Measurements from ENCODE around the gene ITPR1.

The ITPR1 gene

DNA sequence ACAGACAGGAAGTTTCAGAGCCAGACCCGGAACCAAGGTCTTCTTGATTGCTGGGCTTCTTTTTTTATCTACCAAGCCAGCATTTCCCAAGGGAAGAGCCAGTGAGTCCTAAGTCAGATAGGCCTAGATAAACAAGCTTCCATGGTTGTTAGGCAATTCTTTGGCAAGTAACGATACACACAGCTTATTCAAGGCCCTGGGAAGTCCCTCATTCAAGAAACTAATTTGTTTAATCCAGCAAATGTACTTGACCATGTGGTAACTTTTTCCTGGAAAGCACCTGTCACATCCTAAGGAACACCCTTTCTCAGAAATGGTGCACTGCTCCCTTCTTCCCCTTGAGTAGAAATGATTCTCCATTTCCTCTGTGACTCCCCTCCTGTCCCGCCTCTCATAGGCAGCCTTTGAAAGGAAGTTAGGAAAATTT is 209.9 kb downstream of the ITPR1 start:
- Histone ChIP-seq H3K27ac (ENCODE audit: extremely low read depth, low read depth, low read length) (no peak overlapping the region), H3K4me3 (ENCODE audit: low read depth, low read length) (no peak overlapping the region), H3K4me1 (ENCODE audit: control insufficient read depth, insufficient read depth, low read length) (no peaks in the 10 kb centered on the region), H3K36me3 (ENCODE audit: control insufficient read depth in 2 of 2, insufficient read depth in 1 of 2, low read length in 2 of 2) (peaks cover 0 to 54% of the 10 kb centered on the region in 2 experiments; a peak in 1 of 3 replicates), H3K9me3 (ENCODE audit: control insufficient read depth, insufficient read depth, low read depth, low read length) (no peaks in the 10 kb centered on the region)
- TF ChIP-seq KLF16 (tag by site-specific recombination; IDR thresholded peaks at IDR 0.05) = no peak
- no peak for TF ChIP-seq ZNF510 (tag by site-specific recombination; IDR thresholded peaks at IDR 0.05; ENCODE audit: insufficient replicate concordance)
- no peak for TF ChIP-seq ZNF629 (tag by site-specific recombination; IDR thresholded peaks at IDR 0.05)
- no peak for TF ChIP-seq ZNF184 (tag by site-specific recombination; IDR thresholded peaks at IDR 0.05)
- no peak for TF ChIP-seq ZNF626 (tag by site-specific recombination; IDR thresholded peaks at IDR 0.05)
- no peak for TF ChIP-seq ZNF2 (tag by site-specific recombination; IDR thresholded peaks at IDR 0.05)
- TF ChIP-seq EGR2 (tag by site-specific recombination; IDR thresholded peaks at IDR 0.05; ENCODE audit: low read depth) = no peak
- TF ChIP-seq GLIS1 (tag by site-specific recombination; IDR thresholded peaks at IDR 0.05) = no peak
- no peak for TF ChIP-seq SCRT1 (tag by site-specific recombination; IDR thresholded peaks at IDR 0.05; ENCODE audit: borderline replicate concordance)
- TF ChIP-seq ZNF221 (tag by site-specific recombination; IDR thresholded peaks at IDR 0.05; ENCODE audit: borderline replicate concordance) = no peak
- TF ChIP-seq YY1 (tag by site-specific recombination; IDR thresholded peaks at IDR 0.05) = no peak
- no peak for TF ChIP-seq ZNF155 (tag by site-specific recombination; IDR thresholded peaks at IDR 0.05)
- TF ChIP-seq, protein P1, sequence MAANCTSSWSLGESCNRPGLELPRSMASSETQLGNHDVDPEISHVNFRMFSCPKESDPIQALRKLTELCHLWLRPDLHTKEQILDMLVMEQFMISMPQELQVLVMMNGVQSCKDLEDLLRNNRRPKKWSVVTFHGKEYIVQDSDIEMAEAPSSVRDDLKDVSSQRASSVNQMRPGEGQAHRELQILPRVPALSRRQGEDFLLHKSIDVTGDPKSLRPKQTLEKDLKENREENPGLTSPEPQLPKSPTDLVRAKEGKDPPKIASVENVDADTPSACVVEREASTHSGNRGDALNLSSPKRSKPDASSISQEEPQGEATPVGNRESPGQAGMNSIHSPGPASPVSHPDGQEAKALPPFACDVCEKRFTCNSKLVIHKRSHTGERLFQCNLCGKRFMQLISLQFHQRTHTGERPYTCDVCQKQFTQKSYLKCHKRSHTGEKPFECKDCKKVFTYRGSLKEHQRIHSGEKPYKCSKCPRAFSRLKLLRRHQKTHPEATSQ (tag by site-specific recombination; IDR thresholded peaks at IDR 0.05) = no peak
- TF ChIP-seq MYNN (tag by site-specific recombination; IDR thresholded peaks at IDR 0.05; ENCODE audit: borderline replicate concordance) = no peak
- no peak for TF ChIP-seq ZNF837 (tag by site-specific recombination; IDR thresholded peaks at IDR 0.05)
- CTCF ChIA-PET = interaction anchor here (1.3 to 1.7 kb wide), 2 partner anchors 8 to 353 kb away, joined by 3 to 12 read pairs; no protein-coding TSS in a partner anchor
- POLR2A ChIA-PET = no interaction called here

DNA sequence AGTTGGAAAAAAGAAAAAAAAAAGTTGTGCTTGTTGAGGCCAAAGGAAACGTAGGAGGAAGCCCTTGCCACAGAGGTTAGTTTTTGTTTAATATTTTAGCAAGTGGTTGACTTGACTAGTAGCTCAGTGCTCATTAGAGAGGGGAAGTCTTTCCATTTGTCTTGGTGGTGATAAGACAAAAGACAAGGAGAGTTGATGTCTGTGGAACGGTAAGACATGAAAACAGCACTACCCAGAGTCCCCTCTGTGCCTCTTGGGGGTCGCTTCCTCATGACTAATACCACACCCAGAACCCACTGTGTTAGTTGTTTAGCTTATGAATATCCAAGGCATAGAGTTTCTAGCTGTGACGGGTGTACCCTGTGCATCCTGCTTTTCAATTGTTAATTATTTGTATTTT is 211.4 kb downstream of the ITPR1 start:
- Histone ChIP-seq H3K4me3 (ENCODE audit: low read depth, low read length) (no peak overlapping the region), H3K36me3 (ENCODE audit: control insufficient read depth in 2 of 2, insufficient read depth in 1 of 2, low read length in 2 of 2) (peaks cover 0 to 53% of the 10 kb centered on the region in 2 experiments; a peak in 1 of 3 replicates), H3K9me3 (ENCODE audit: control insufficient read depth, insufficient read depth, low read depth, low read length) (no peaks in the 10 kb centered on the region), H3K4me1 (ENCODE audit: control insufficient read depth, insufficient read depth, low read length) (no peaks in the 10 kb centered on the region), H3K27ac (ENCODE audit: extremely low read depth, low read depth, low read length) (no peak overlapping the region)
- CTCF ChIA-PET = interaction anchor here (0.5 kb wide), 1 partner anchor 34 kb away, joined by 3 read pairs; no protein-coding TSS in a partner anchor
- POLR2A ChIA-PET = no interaction called here
- TF ChIP-seq ZSCAN23 (tag by site-specific recombination; IDR thresholded peaks at IDR 0.05) (no peak), HOXA7 (CRISPR knock-in tag; IDR thresholded peaks at IDR 0.05; ENCODE audit: borderline replicate concordance) (no peak), ZNF777 (tag by site-specific recombination; IDR thresholded peaks at IDR 0.05; ENCODE audit: borderline replicate concordance) (no peak), ZNF114 (tag by site-specific recombination; IDR thresholded peaks at IDR 0.05) (no peak), ZNF146 (tag by site-specific recombination; IDR thresholded peaks at IDR 0.05) (no peak), HOXC10 (CRISPR knock-in tag; IDR thresholded peaks at IDR 0.05) (no peak)

DNA sequence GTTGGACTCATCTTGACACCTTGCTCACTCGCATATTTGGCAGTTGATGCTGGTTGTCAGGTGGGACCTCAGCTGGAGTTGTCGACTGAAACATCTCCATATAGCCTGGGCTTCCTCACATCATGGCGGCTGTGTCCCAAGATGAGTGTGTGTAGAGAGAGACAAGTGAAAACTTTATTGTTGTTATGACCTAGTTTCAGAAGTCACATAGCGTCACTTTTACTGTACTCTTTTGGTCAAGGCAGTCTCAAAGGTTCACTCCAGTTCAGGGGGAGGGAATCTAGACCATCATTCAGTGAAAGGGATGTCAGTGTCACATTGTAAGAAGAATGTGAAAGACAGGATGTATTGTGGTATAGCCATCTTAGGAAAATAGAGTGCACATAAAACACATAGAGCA is 214.2 kb downstream of the ITPR1 start:
- no peak overlapping the region for H3K27ac ChIP-seq (ENCODE audit: extremely low read depth, low read depth, low read length)
- H3K9me3 ChIP-seq (ENCODE audit: control insufficient read depth, insufficient read depth, low read depth, low read length) = no peaks in the 10 kb centered on the region
- POLR2A ChIA-PET = no interaction called here
- H3K4me3 ChIP-seq (ENCODE audit: low read depth, low read length) = no peak overlapping the region
- CTCF ChIA-PET = no interaction called here
- H3K36me3 ChIP-seq (ENCODE audit: control insufficient read depth in 2 of 2, insufficient read depth in 1 of 2, low read length in 2 of 2) = peaks cover 0 to 42% of the 10 kb centered on the region in 2 experiments; a peak in 1 of 3 replicates
- H3K4me1 ChIP-seq (ENCODE audit: control insufficient read depth, insufficient read depth, low read length) = no peaks in the 10 kb centered on the region
- TF ChIP-seq KLF16 (tag by site-specific recombination; IDR thresholded peaks at IDR 0.05) (no peak), EGR2 (tag by site-specific recombination; IDR thresholded peaks at IDR 0.05; ENCODE audit: low read depth) (no peak), ZNF530 (tag by site-specific recombination; IDR thresholded peaks at IDR 0.05; ENCODE audit: low read depth) (no peak), ZNF830 (tag by site-specific recombination; IDR thresholded peaks at IDR 0.05; ENCODE audit: low read depth) (no peak), ZXDB (tag by site-specific recombination; IDR thresholded peaks at IDR 0.05) (no peak), ZNF423 (tag by site-specific recombination; IDR thresholded peaks at IDR 0.05) (no peak), ZBTB48 (tag by site-specific recombination; IDR thresholded peaks at IDR 0.05) (no peak), YY2 (tag by site-specific recombination; IDR thresholded peaks at IDR 0.05) (no peak), ZNF558 (tag by site-specific recombination; IDR thresholded peaks at IDR 0.05) (no peak), ZNF843 (tag by site-specific recombination; IDR thresholded peaks at IDR 0.05) (no peak), ZNF544 (tag by site-specific recombination; IDR thresholded peaks at IDR 0.05) (no peak), BCL11B (tag by site-specific recombination; IDR thresholded peaks at IDR 0.05; ENCODE audit: low read depth) (no peak), ZNF311 (tag by site-specific recombination; IDR thresholded peaks at IDR 0.05; ENCODE audit: borderline replicate concordance) (no peak)
- TF ChIP-seq, protein P2, sequence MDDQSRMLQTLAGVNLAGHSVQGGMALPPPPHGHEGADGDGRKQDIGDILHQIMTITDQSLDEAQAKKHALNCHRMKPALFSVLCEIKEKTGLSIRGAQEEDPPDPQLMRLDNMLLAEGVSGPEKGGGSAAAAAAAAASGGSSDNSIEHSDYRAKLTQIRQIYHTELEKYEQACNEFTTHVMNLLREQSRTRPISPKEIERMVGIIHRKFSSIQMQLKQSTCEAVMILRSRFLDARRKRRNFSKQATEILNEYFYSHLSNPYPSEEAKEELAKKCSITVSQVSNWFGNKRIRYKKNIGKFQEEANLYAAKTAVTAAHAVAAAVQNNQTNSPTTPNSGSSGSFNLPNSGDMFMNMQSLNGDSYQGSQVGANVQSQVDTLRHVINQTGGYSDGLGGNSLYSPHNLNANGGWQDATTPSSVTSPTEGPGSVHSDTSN (CRISPR knock-in tag; IDR thresholded peaks at IDR 0.05) = no peak

Data from HEK293 (cell line).